Measurements from ENCODE around the gene ZG16B. TPM values are rescaled to one million over a fixed set of nuclear protein-coding genes. Genes with fewer than 3 reads are reported as not detected.

The ZG16B gene
- total RNA-seq, 6 experiments from 2014 or later: 0.24 to 1.6 (median 0.50) TPM; not detected in 2

DNA sequence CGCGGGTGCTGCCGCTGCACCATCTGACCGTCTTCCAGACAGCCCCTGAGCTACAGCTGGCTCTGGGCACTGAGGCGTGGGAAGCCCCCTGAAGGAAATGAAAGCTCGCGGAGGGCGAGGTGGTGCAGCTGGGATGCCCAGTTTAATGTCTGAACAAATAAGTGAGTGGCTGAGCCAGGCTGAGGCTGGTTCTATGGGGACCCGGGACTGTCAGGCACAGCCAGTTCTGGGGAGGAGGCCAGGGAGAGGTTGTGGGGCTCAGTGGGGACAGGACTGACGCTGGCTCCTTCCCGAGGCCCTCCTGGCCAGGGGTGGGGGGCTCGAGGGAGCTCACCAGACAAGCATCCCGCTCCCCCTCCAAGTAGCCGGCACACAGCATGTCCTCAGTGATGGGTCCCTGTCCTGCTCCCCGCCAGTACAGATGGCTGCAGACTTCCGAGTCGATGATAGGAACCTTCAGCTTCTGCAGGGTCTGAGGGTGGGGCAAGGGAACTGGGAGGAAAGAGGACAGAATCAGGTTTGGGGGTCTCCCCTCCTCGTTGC is 23.5 kb downstream of the ZG16B start:
- intact Hi-C loops (cut with DNase I): no loop called here

DNA sequence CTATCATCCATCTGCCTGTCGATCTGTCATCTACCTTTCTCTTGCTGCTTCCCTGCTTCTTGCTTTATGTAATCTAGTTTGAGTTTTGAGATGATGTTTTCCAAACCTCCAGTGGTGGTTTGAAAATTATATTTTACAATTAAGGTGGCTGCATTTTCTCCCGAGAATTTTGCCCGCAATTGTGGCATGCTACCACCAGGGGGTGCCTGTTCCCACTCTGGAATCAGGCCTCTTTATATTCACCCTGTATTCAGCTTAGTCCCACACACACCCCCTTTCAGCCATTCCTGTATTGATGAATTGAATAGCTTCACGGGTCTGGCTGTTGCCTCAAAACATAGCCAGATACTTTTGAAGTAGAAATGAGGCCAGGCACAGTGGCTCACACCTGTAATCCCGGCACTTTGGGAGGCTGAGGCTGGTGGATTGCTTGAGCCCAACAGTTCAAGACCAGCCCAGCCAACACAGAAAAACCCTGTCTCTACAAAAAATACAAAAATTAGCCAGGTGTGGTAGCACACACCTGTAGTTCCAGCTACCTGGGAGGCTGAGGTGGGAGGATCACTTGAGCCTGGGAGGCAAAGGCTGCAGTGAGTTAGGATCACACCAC is 24.7 kb downstream of the ZG16B start:
- no peak for TF ChIP-seq POLR2A (IDR thresholded peaks at IDR 0.05)
- TF ChIP-seq, protein P1, sequence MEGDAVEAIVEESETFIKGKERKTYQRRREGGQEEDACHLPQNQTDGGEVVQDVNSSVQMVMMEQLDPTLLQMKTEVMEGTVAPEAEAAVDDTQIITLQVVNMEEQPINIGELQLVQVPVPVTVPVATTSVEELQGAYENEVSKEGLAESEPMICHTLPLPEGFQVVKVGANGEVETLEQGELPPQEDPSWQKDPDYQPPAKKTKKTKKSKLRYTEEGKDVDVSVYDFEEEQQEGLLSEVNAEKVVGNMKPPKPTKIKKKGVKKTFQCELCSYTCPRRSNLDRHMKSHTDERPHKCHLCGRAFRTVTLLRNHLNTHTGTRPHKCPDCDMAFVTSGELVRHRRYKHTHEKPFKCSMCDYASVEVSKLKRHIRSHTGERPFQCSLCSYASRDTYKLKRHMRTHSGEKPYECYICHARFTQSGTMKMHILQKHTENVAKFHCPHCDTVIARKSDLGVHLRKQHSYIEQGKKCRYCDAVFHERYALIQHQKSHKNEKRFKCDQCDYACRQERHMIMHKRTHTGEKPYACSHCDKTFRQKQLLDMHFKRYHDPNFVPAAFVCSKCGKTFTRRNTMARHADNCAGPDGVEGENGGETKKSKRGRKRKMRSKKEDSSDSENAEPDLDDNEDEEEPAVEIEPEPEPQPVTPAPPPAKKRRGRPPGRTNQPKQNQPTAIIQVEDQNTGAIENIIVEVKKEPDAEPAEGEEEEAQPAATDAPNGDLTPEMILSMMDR (IDR thresholded peaks at IDR 0.05): peak; percentile 16 to 37 (median 26)
- DNase-seq (no peak), ATAC-seq (no peak)
- Histone ChIP-seq H3K9me3 (no peaks in the 10 kb centered on the region), H3K27ac (no peak overlapping the region), H3K27me3 (no peaks in the 10 kb centered on the region), H3K4me1 (no peaks in the 10 kb centered on the region), H3K4me3 (no peak overlapping the region), H3K36me3 (no peaks in the 10 kb centered on the region)
- 49% methylated on average over 5 of the region's 5 CpGs for WGBS (ENCODE audit: insufficient coverage, low coverage, low lambda C conversion rate, missing lambda C conversion rate)
- intact Hi-C loops (cut with DNase I): no loop called here

More for the DNA sequence above, 23.5 kb downstream of the ZG16B start:
- TF ChIP-seq, protein P1 (IDR thresholded peaks at IDR 0.05): no peak
- no peak for TF ChIP-seq POLR2A (IDR thresholded peaks at IDR 0.05)
- Histone ChIP-seq H3K4me3 (no peak overlapping the region), H3K9me3 (no peaks in the 10 kb centered on the region), H3K27me3 (no peaks in the 10 kb centered on the region), H3K27ac (no peak overlapping the region), H3K4me1 (no peaks in the 10 kb centered on the region), H3K36me3 (no peaks in the 10 kb centered on the region)
- WGBS (ENCODE audit: insufficient coverage, low coverage, low lambda C conversion rate, missing lambda C conversion rate): 71% methylated on average over 5 of the region's 18 CpGs
- ATAC-seq (no peak), DNase-seq (no peak)

DNA sequence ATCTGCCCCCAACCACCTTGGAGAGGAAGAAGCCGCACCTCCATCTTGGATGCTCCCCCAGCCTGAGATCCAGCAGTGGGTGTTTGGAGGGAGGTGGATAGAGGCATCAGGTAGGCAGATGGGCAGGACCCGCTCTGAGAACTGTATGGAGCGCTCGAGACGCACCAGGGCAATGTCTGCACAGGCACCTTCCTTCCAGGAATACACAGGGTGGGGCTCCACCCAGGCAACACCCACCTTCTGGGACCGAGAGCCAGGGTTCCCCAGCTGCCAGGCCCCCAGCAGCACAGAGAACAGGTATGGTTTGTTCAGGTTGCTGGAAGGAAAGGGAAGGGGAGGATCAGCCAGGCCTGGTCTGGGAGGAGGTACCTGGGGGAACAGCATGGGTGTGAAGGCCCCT is 25.4 kb downstream of the ZG16B start:
- TF ChIP-seq, protein P1 (IDR thresholded peaks at IDR 0.05): no peak
- TF ChIP-seq POLR2A (IDR thresholded peaks at IDR 0.05): no peak
- intact Hi-C loops (cut with DNase I): no loop called here
- no peak for DNase-seq
- Histone ChIP-seq H3K27me3 (no peaks in the 10 kb centered on the region), H3K4me3 (no peak overlapping the region), H3K27ac (no peak overlapping the region), H3K9me3 (no peaks in the 10 kb centered on the region), H3K36me3 (no peaks in the 10 kb centered on the region), H3K4me1 (no peaks in the 10 kb centered on the region)
- no peak for ATAC-seq
- WGBS (ENCODE audit: insufficient coverage, low coverage, low lambda C conversion rate, missing lambda C conversion rate): 90% methylated on average over 2 of the region's 6 CpGs

DNA sequence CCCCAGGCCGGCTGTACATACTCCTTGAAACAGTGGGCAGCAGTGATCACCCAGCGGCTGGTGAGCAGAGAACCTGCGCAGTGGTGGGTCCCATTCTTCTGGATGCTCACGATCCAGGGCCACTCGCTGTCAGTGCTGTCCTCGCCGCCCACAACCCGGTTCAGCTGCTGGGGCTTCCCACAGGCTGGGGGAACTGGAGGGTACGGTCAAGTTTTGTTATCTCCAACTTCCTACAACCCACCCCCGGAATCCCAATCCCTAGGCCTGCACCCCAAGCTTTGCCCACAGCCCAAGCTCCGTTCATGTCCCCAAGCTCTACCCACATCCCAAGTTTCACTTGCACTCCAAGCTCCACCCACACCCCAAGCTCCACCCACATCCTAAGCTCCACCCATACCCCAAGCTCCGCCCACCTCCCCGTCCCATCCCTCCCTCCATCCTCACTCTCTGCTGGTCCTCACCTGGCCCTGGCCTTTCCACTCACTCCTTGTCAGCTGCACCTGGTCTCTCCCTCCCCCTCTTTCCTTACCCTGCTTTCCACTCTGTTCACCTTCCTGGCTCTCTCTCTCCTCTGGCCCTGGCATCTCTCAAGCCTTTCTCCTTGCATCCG is 26.1 kb downstream of the ZG16B start:
- H3K9me3 ChIP-seq: no peaks in the 10 kb centered on the region
- no peaks in the 10 kb centered on the region for H3K36me3 ChIP-seq
- WGBS (ENCODE audit: insufficient coverage, low coverage, low lambda C conversion rate, missing lambda C conversion rate): 74% methylated on average over 6 of the region's 14 CpGs
- ATAC-seq: no peak
- H3K4me1 ChIP-seq: no peaks in the 10 kb centered on the region
- TF ChIP-seq, protein P1 (IDR thresholded peaks at IDR 0.05): no peak
- TF ChIP-seq POLR2A (IDR thresholded peaks at IDR 0.05): no peak
- intact Hi-C loops (cut with DNase I): no loop called here
- H3K27me3 ChIP-seq: no peaks in the 10 kb centered on the region
- no peak for DNase-seq
- no peak overlapping the region for H3K4me3 ChIP-seq
- H3K27ac ChIP-seq: no peak overlapping the region

Measured in right lobe of liver (tissue), 6 donors.